ENCODE measurements around the gene GEN1. TPM values are rescaled to one million over a fixed set of nuclear protein-coding genes. Genes with fewer than 3 reads are reported as not detected.

GEN1 gene
- total and polyA plus RNA-seq, 2 of the 13 experiments (the other 11 are each of a cell fraction or from before 2014, with no cell fraction given) = 9.9 to 27.1 TPM

GRCh38 chr2:17786727-17787126, 32.8 kb downstream of the GEN1 start (continued):
- TF ChIP-seq TRIM24 (CRISPR knock-in tag; IDR thresholded peaks at IDR 0.05) = no peak
- TF ChIP-seq, protein P1, sequence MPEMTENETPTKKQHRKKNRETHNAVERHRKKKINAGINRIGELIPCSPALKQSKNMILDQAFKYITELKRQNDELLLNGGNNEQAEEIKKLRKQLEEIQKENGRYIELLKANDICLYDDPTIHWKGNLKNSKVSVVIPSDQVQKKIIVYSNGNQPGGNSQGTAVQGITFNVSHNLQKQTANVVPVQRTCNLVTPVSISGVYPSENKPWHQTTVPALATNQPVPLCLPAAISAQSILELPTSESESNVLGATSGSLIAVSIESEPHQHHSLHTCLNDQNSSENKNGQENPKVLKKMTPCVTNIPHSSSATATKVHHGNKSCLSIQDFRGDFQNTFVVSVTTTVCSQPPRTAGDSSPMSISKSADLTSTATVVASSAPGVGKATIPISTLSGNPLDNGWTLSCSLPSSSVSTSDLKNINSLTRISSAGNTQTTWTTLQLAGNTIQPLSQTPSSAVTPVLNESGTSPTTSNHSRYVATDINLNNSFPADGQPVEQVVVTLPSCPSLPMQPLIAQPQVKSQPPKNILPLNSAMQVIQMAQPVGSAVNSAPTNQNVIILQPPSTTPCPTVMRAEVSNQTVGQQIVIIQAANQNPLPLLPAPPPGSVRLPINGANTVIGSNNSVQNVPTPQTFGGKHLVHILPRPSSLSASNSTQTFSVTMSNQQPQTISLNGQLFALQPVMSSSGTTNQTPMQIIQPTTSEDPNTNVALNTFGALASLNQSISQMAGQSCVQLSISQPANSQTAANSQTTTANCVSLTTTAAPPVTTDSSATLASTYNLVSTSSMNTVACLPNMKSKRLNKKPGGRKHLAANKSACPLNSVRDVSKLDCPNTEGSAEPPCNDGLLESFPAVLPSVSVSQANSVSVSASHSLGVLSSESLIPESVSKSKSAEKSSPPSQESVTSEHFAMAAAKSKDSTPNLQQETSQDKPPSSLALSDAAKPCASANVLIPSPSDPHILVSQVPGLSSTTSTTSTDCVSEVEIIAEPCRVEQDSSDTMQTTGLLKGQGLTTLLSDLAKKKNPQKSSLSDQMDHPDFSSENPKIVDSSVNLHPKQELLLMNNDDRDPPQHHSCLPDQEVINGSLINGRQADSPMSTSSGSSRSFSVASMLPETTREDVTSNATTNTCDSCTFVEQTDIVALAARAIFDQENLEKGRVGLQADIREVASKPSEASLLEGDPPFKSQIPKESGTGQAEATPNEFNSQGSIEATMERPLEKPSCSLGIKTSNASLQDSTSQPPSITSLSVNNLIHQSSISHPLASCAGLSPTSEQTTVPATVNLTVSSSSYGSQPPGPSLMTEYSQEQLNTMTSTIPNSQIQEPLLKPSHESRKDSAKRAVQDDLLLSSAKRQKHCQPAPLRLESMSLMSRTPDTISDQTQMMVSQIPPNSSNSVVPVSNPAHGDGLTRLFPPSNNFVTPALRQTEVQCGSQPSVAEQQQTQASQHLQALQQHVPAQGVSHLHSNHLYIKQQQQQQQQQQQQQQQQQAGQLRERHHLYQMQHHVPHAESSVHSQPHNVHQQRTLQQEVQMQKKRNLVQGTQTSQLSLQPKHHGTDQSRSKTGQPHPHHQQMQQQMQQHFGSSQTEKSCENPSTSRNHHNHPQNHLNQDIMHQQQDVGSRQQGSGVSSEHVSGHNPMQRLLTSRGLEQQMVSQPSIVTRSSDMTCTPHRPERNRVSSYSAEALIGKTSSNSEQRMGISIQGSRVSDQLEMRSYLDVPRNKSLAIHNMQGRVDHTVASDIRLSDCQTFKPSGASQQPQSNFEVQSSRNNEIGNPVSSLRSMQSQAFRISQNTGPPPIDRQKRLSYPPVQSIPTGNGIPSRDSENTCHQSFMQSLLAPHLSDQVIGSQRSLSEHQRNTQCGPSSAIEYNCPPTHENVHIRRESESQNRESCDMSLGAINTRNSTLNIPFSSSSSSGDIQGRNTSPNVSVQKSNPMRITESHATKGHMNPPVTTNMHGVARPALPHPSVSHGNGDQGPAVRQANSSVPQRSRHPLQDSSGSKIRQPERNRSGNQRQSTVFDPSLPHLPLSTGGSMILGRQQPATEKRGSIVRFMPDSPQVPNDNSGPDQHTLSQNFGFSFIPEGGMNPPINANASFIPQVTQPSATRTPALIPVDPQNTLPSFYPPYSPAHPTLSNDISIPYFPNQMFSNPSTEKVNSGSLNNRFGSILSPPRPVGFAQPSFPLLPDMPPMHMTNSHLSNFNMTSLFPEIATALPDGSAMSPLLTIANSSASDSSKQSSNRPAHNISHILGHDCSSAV (CRISPR knock-in tag; IDR thresholded peaks at IDR 0.05; ENCODE audit: borderline replicate concordance) = no peak
- no peak for TF ChIP-seq NCOA5 (CRISPR knock-in tag; IDR thresholded peaks at IDR 0.05)
- TF ChIP-seq HHEX (CRISPR knock-in tag; IDR thresholded peaks at IDR 0.05) = no peak
- no peak for TF ChIP-seq ZNF44 (CRISPR knock-in tag; IDR thresholded peaks at IDR 0.05)

GRCh38 chr2:17788773-17789172, 34.8 kb downstream of the GEN1 start:
- Histone ChIP-seq H3K79me2 (ENCODE audit: insufficient read depth, low read length) (no peaks in the 10 kb centered on the region), H3K4me3 (replicated peaks in 1 of 3; ENCODE audit: insufficient read depth in 1 of 3, low read depth in 2 of 3, low read length in 3 of 3) (no peak overlapping the region), H3K27me3 (ENCODE audit: control insufficient read depth in 1 of 2, insufficient read depth in 2 of 2, low read length in 2 of 2) (peaks cover 2 to 3% of the 10 kb centered on the region in 2 experiments; a peak in 2 of 5 replicates), H3K27ac (ENCODE audit: extremely low read length, insufficient read depth, low read length) (no peak overlapping the region), H3K9ac (ENCODE audit: insufficient read depth, low read depth, low read length) (no peak overlapping the region), H3K4me2 (ENCODE audit: low read depth, low read length) (no peak overlapping the region), H3K9me3 (ENCODE audit: low read length) (no peaks in the 10 kb centered on the region), H4K20me1 (ENCODE audit: insufficient read depth, low read length) (no peaks in the 10 kb centered on the region), H3K36me3 (replicated peaks in 1 of 2; ENCODE audit: control insufficient read depth in 1 of 2, insufficient read depth in 2 of 2, low read length in 2 of 2) (no peaks in the 10 kb centered on the region), H3K4me1 (ENCODE audit: insufficient read depth, low read length) (no peaks in the 10 kb centered on the region), H2AFZ (ENCODE audit: low read length) (no peak overlapping the region)
- ATAC-seq (no peak), DNase-seq (ENCODE audit: low spot score) (no peak), FAIRE-seq (no peak)
- ChIA-PET POLR2A (no interaction called here), CTCF (ENCODE audit: low intra/inter-chr PET ratio, low total read pairs) (no interaction called here)
- intact Hi-C loops (cut with micrococcal nuclease; ENCODE audit: unreplicated experiment) = loop anchor here (10.0 kb wide), 1 partner anchor 664 kb away; no protein-coding TSS in a partner anchor
- 45% methylated on average over 4 of the region's 4 CpGs for WGBS (ENCODE audit: low lambda C conversion rate)
- no TSS peak for BruUV-seq (replicated peaks)
- in situ Hi-C loops (cut with HindIII; ENCODE audit: extremely low pct_ligation_motif_present, low pct_unique_long_range_greater_than_20kb) = no loop called here
- TF ChIP-seq ZBTB2 (CRISPR knock-in tag; IDR thresholded peaks at IDR 0.05; ENCODE audit: low read depth) (no peak), ZNF790 (CRISPR knock-in tag; IDR thresholded peaks at IDR 0.05; ENCODE audit: borderline replicate concordance) (no peak), KLF15 (CRISPR knock-in tag; IDR thresholded peaks at IDR 0.05; ENCODE audit: borderline replicate concordance) (no peak), SALL2 (CRISPR knock-in tag; IDR thresholded peaks at IDR 0.05) (no peak), ZFP36L1 (CRISPR knock-in tag; IDR thresholded peaks at IDR 0.05) (no peak), ZNF33B (CRISPR knock-in tag; IDR thresholded peaks at IDR 0.05) (no peak), MAFK (conservative IDR thresholded peaks at IDR 0.05 in 1 of 2, IDR thresholded peaks at IDR 0.05 in 1 of 2; ENCODE audit: low read length in 2 of 2) (no peak), HDAC6 (IDR thresholded peaks at IDR 0.05; ENCODE audit: low read depth, low read length) (no peak), ZNF124 (CRISPR knock-in tag; IDR thresholded peaks at IDR 0.05) (no peak), JUN (CRISPR knock-in tag; IDR thresholded peaks at IDR 0.05) (no peak), ZNF335 (CRISPR knock-in tag; IDR thresholded peaks at IDR 0.05) (no peak)

Measured in HepG2 (cell line).